Mesendoderm (in vitro differentiated cells): Measurements from ENCODE around the gene NANP.

Experiments
- DNase-seq: peaks from one replicate; pipeline ENCODE4 v3.0.0; 2013
- H2AK5ac ChIP-seq: 2 replicates; pipeline ENCODE4 v1.6.1; 2013; ENCODE audit warnings: low read length, inconsistent platforms
- H2BK120ac ChIP-seq: 2 replicates; pipeline ENCODE4 v1.6.1; 2013; ENCODE audit warnings: low read depth, mild to moderate bottlenecking, low read length, moderate library complexity, mixed read lengths
- H2BK15ac ChIP-seq: replicated peaks from 2 replicates; pipeline ENCODE4 v1.6.1; 2013; ENCODE audit warnings: low read depth, mild to moderate bottlenecking, moderate library complexity
- H2BK5ac ChIP-seq: 2 replicates; pipeline ENCODE4 v1.6.1; 2013; ENCODE audit warnings: low read length, inconsistent platforms
- H3K18ac ChIP-seq: 2 replicates; pipeline ENCODE4 v1.6.1; 2013; ENCODE audit warnings: mild to moderate bottlenecking, low read length, mixed read lengths
- H3K23ac ChIP-seq: one replicate; pipeline ENCODE4 v1.6.1; 2013; ENCODE audit warnings: low read length
- H3K27ac ChIP-seq: 2 replicates; pipeline ENCODE4 v1.5.1; 2013; ENCODE audit warnings: low read depth, mild to moderate bottlenecking, inconsistent platforms, low read length, moderate library complexity
- H3K27me3 ChIP-seq: 2 replicates; pipeline ENCODE4 v1.6.1; 2013; ENCODE audit warnings: low read length, control low read depth, mild to moderate bottlenecking, inconsistent platforms; ENCODE audit not compliant: insufficient read depth, poor library complexity
- H3K36me3 ChIP-seq: 2 replicates; pipeline ENCODE4 v1.6.1; 2013; ENCODE audit warnings: low read length, inconsistent platforms; ENCODE audit not compliant: control insufficient read depth, insufficient read depth
- H3K4ac ChIP-seq: one replicate; pipeline ENCODE4 v1.6.1; 2013; ENCODE audit warnings: low read depth, mild to moderate bottlenecking, low read length, moderate library complexity
- H3K4me1 ChIP-seq: 2 replicates; pipeline ENCODE4 v1.6.1; 2013; ENCODE audit warnings: low read depth, low read length, inconsistent platforms; ENCODE audit not compliant: control insufficient read depth
- H3K4me2 ChIP-seq: 2 replicates; pipeline ENCODE4 v1.6.1; 2013; ENCODE audit warnings: low read length
- H3K4me3 ChIP-seq: 2 replicates; pipeline ENCODE4 v1.5.1; 2013; ENCODE audit warnings: mild to moderate bottlenecking, low read length
- H3K56ac ChIP-seq: one replicate; pipeline ENCODE4 v1.6.1; 2013; ENCODE audit warnings: low read length
- H3K79me1 ChIP-seq: 2 replicates; pipeline ENCODE4 v1.6.1; 2013; ENCODE audit warnings: low read length, inconsistent platforms
- H3K79me2 ChIP-seq: 2 replicates; pipeline ENCODE4 v1.6.1; 2013; ENCODE audit warnings: mild to moderate bottlenecking, low read length; ENCODE audit not compliant: control insufficient read depth, insufficient read depth
- H3K9ac ChIP-seq: 2 replicates; pipeline ENCODE4 v1.6.1; 2013; ENCODE audit warnings: low read length, inconsistent platforms
- H4K5ac ChIP-seq: one replicate; pipeline ENCODE4 v1.6.1; 2013; ENCODE audit warnings: low read length
- H4K8ac ChIP-seq: one replicate; pipeline ENCODE4 v1.6.1; 2013; ENCODE audit warnings: low read depth, mild to moderate bottlenecking, control low read depth, low read length, moderate library complexity
- WGBS: extraction: QIAGEN DNeasy Blood & Tissue Kit; methylation state at CpG from one replicate; pipeline ENCODE4 v1.1.7; 2013; ENCODE audit warnings: low lambda C conversion rate, missing lambda C conversion rate; ENCODE audit not compliant: insufficient coverage; ENCODE audit errors: extremely low coverage; 5-methylcytosine and 5-hydroxymethylcytosine counted together

NANP gene

GRCh38 chr20:25622450-25623224, 1.2 kb downstream of the NANP start:
- H3K4me3 ChIP-seq: peak overlapping the region; percentile 18
- no CpG with 5 or more reads among the region's 17 CpGs for WGBS
- no peaks in the 10 kb centered on the region for H3K36me3 ChIP-seq
- peak overlapping the region; percentile 57 for H3K18ac ChIP-seq
- peak overlapping the region; percentile 34 for H3K4me2 ChIP-seq
- no peak overlapping the region for H2AK5ac ChIP-seq
- H2BK15ac ChIP-seq: no peak overlapping the region
- H2BK5ac ChIP-seq: no peak overlapping the region
- H3K27ac ChIP-seq: no peak overlapping the region
- H4K5ac ChIP-seq: no peak overlapping the region
- H3K4ac ChIP-seq: peak overlapping the region; percentile 81
- peak overlapping the region; percentile 91 for H3K56ac ChIP-seq
- no peaks in the 10 kb centered on the region for H3K27me3 ChIP-seq
- H3K23ac ChIP-seq: peak overlapping the region; percentile 7
- H4K8ac ChIP-seq: no peak overlapping the region
- peaks cover 13% of the 10 kb centered on the region for H3K79me2 ChIP-seq
- H3K9ac ChIP-seq: peak overlapping the region; percentile 72
- no peak overlapping the region for H2BK120ac ChIP-seq
- peaks cover 12% of the 10 kb centered on the region for H3K4me1 ChIP-seq
- DNase-seq: no peak
- peaks cover 20% of the 10 kb centered on the region for H3K79me1 ChIP-seq

GRCh38 chr20:25622049-25622448, 1.8 kb downstream of the NANP start:
- Histone ChIP-seq H3K27me3 (no peaks in the 10 kb centered on the region), H4K8ac (no peak overlapping the region), H3K79me1 (peaks cover 20% of the 10 kb centered on the region), H4K5ac (no peak overlapping the region), H2BK15ac (no peak overlapping the region), H2BK120ac (no peak overlapping the region), H3K27ac (no peak overlapping the region), H3K4me3 (no peak overlapping the region), H3K23ac (peak overlapping the region; percentile 7), H3K79me2 (peaks cover 13% of the 10 kb centered on the region), H3K9ac (peak overlapping the region; percentile 43), H2BK5ac (no peak overlapping the region), H3K18ac (no peak overlapping the region), H3K4me2 (peak overlapping the region; percentile 29), H3K56ac (peak overlapping the region; percentile 62), H3K36me3 (no peaks in the 10 kb centered on the region), H2AK5ac (no peak overlapping the region), H3K4ac (no peak overlapping the region), H3K4me1 (peaks cover 12% of the 10 kb centered on the region)
- WGBS: no CpG with 5 or more reads among the region's 6 CpGs
- DNase-seq: no peak

GRCh38 chr20:25619514-25619913, 4.3 kb downstream of the NANP start:
- Histone ChIP-seq H3K9ac (no peak overlapping the region), H2AK5ac (no peak overlapping the region), H3K18ac (no peak overlapping the region), H3K4ac (no peak overlapping the region), H3K79me2 (peaks cover 13% of the 10 kb centered on the region), H3K79me1 (peaks cover 23% of the 10 kb centered on the region), H3K23ac (no peak overlapping the region), H2BK5ac (no peak overlapping the region), H3K56ac (peak overlapping the region; percentile 31), H3K36me3 (no peaks in the 10 kb centered on the region), H4K8ac (no peak overlapping the region), H3K4me1 (peaks cover 7% of the 10 kb centered on the region), H2BK120ac (no peak overlapping the region), H3K4me3 (no peak overlapping the region), H3K27ac (no peak overlapping the region), H2BK15ac (no peak overlapping the region), H3K27me3 (no peaks in the 10 kb centered on the region), H4K5ac (no peak overlapping the region), H3K4me2 (no peak overlapping the region)
- no CpG with 5 or more reads among the region's 3 CpGs for WGBS
- no peak for DNase-seq

- no peaks in the 10 kb centered on the region for H3K4me1 ChIP-seq
- no CpG with 5 or more reads among the region's 3 CpGs for WGBS
- H2AK5ac ChIP-seq: no peak overlapping the region
- peaks cover 2% of the 10 kb centered on the region for H3K36me3 ChIP-seq
- no peak overlapping the region for H4K5ac ChIP-seq
- H3K56ac ChIP-seq: no peak overlapping the region
- no peak for DNase-seq
- no peaks in the 10 kb centered on the region for H3K79me2 ChIP-seq
- no peak overlapping the region for H3K4me3 ChIP-seq
- no peak overlapping the region for H2BK120ac ChIP-seq
- H3K27me3 ChIP-seq: no peaks in the 10 kb centered on the region
- no peak overlapping the region for H3K9ac ChIP-seq
- no peak overlapping the region for H3K4me2 ChIP-seq
- H4K8ac ChIP-seq: no peak overlapping the region
- H2BK5ac ChIP-seq: no peak overlapping the region
- no peak overlapping the region for H3K27ac ChIP-seq
- H3K18ac ChIP-seq: no peak overlapping the region
- no peak overlapping the region for H3K23ac ChIP-seq
- H3K79me1 ChIP-seq: peaks cover 2% of the 10 kb centered on the region
- H2BK15ac ChIP-seq: no peak overlapping the region
- no peak overlapping the region for H3K4ac ChIP-seq
Measured at GRCh38 chr20:25608774-25609173, 15.0 kb downstream of the NANP start.

DNA sequence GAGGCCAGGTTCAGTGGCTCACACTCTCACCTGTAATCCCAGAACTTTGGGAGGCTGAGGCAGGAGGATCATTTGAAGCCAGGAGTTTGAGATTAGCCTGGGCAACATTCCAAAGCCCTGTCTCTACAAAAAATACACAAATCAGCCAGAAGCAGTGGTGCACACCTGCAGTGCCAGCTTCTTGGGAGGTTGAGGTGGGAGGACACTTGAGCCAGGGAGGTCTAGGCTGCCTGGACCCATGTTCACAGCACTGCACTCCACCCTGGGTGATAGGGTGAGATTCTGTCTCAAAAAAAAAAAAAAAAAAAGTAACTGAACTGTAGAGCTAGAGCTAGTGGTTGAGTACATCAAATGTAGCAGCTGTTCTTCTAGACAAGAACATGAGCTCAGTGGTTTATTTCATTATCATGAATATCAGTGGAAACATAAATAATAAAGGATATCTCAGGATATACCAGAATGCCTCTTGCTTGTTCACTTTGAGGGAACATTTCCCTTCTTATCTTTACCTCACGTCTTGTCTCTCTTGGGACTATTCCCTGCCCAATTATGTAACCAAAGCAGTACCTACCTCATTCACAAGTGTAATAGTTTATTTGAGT, 17.6 kb downstream of the NANP start:
- Histone ChIP-seq H3K9ac (no peak overlapping the region), H3K18ac (no peak overlapping the region), H4K5ac (no peak overlapping the region), H3K4me3 (no peak overlapping the region), H2BK15ac (no peak overlapping the region), H4K8ac (no peak overlapping the region), H3K23ac (no peak overlapping the region), H3K4me1 (no peaks in the 10 kb centered on the region), H3K36me3 (no peaks in the 10 kb centered on the region), H3K56ac (no peak overlapping the region), H3K79me2 (no peaks in the 10 kb centered on the region), H3K27me3 (no peaks in the 10 kb centered on the region), H2AK5ac (no peak overlapping the region), H3K27ac (no peak overlapping the region), H3K4me2 (no peak overlapping the region), H2BK120ac (no peak overlapping the region), H2BK5ac (no peak overlapping the region), H3K4ac (no peak overlapping the region), H3K79me1 (no peaks in the 10 kb centered on the region)
- WGBS: no CpG with 5 or more reads among the region's 1 CpG
- no peak for DNase-seq
